Liver (tissue), 9 donors: ENCODE measurements around the gene CD300E. TPM values are rescaled to one million over a fixed set of nuclear protein-coding genes. Genes with fewer than 3 reads are reported as not detected.
A peak's percentile ranks its signal among the peaks of the same experiment; 100 is the strongest.

ENCODE experiments used
- DNase-seq: peaks from one replicate; pipeline ENCODE4 v3.0.0-alpha.2; 2017; ENCODE audit warnings: low spot score
- H3K27ac ChIP-seq, 2 donors: one replicate each; pipeline ENCODE4 v1.7.0; 2013; ENCODE audit warnings: inconsistent platforms in 2 of 2, low read length in 2 of 2, control low read depth in 1 of 2, low read depth in 1 of 2, mild to moderate bottlenecking in 1 of 2
- H3K27me3 ChIP-seq, 4 donors: one replicate each; pipeline versions ENCODE4 v1.6.1 to v1.7.0; 2013; ENCODE audit warnings: low read length in 3 of 4, inconsistent platforms in 1 of 4, mild to moderate bottlenecking in 1 of 4, moderate library complexity in 1 of 4; ENCODE audit not compliant: control insufficient read depth in 4 of 4, insufficient read depth in 4 of 4
- H3K36me3 ChIP-seq, 4 donors: one replicate each; pipeline versions ENCODE4 v1.6.1 to v1.7.0; 2013; ENCODE audit warnings: low read length in 3 of 4, mild to moderate bottlenecking in 3 of 4, low read depth in 1 of 4, moderate library complexity in 1 of 4; ENCODE audit not compliant: control insufficient read depth in 4 of 4, insufficient read depth in 3 of 4
- H3K4me1 ChIP-seq, 4 donors: one replicate each; pipeline versions ENCODE4 v1.6.1 to v1.7.0; 2013; ENCODE audit warnings: low read length in 3 of 4, mild to moderate bottlenecking in 3 of 4, moderate library complexity in 1 of 4; ENCODE audit not compliant: control insufficient read depth in 4 of 4, insufficient read depth in 4 of 4
- H3K4me3 ChIP-seq, 3 donors: one replicate each; pipeline versions ENCODE4 v1.6.1 to v1.7.0; 2013; ENCODE audit warnings: low read length in 3 of 3, control low read depth in 1 of 3, low read depth in 1 of 3, mild to moderate bottlenecking in 1 of 3
- H3K9ac ChIP-seq, 2 donors: one replicate each; pipeline ENCODE4 v1.7.0; 2013; ENCODE audit warnings: low read length in 2 of 2, mild to moderate bottlenecking in 2 of 2, moderate library complexity in 2 of 2, control low read depth in 1 of 2, low read depth in 1 of 2
- H3K9me3 ChIP-seq, 4 donors: one replicate each; pipeline versions ENCODE4 v1.6.1 to v1.7.0; 2013; ENCODE audit warnings: low read length in 3 of 4; ENCODE audit not compliant: control insufficient read depth in 4 of 4
- FOXA1 ChIP-seq: IDR thresholded peaks from 2 replicates; pipeline ENCODE4 v1.6.1; 2016; ENCODE audit warnings: antibody characterized with exemption
- HNF4A ChIP-seq, 2 donors: conservative IDR thresholded peaks; 2 replicates each; pipeline ENCODE4 v1.6.1; 2016; ENCODE audit warnings: antibody characterized with exemption in 2 of 2, mild to moderate bottlenecking in 2 of 2
- HNF4G ChIP-seq: IDR thresholded peaks from 2 replicates; pipeline ENCODE4 v1.6.1; 2016; ENCODE audit warnings: antibody characterized with exemption
- RAD21 ChIP-seq, 2 donors: IDR thresholded peaks; 2 replicates each; pipeline ENCODE4 v1.6.1; 2016; ENCODE audit warnings: antibody characterized with exemption in 2 of 2, mild to moderate bottlenecking in 2 of 2
- RXRA ChIP-seq, 2 donors: IDR thresholded peaks; 2 replicates each; pipeline ENCODE4 v1.6.1; 2017 to 2018; ENCODE audit warnings: antibody characterized with exemption in 2 of 2, mild to moderate bottlenecking in 1 of 2
- WGBS: extraction: QIAGEN DNeasy Blood & Tissue Kit; methylation state at CpG from one replicate; pipeline ENCODE4 v1.1.7; 2013; 5-methylcytosine and 5-hydroxymethylcytosine counted together
- polyA plus RNA-seq, 2 donors: library from polyadenylated mRNA; stranded (reverse) in 1 of 2; unstranded in 1 of 2; fragments of 200-250 nt in 1 of 2; fragments of >200 nt in 1 of 2; fragmentation: Nextera tagmentation in 1 of 2; extraction: Ambion mirVana in 1 of 2; gene quantifications; one replicate each; pipeline versions ENCODE4 v1.2.1 to v1.2.3, GENCODE V29; 2013 to 2015
- total RNA-seq, 2 donors: library from RNA; depleted of rRNA; stranded (reverse); fragments of >200 nt; gene quantifications; one replicate each; pipeline ENCODE4 v1.2.3, GENCODE V29; 2014
- TF ChIP-seq, protein P1 (sequence below): IDR thresholded peaks from 2 replicates; pipeline ENCODE4 v1.6.1; 2016; ENCODE audit warnings: antibody characterized with exemption, mild to moderate bottlenecking
- TF ChIP-seq, protein P2 (sequence below): IDR thresholded peaks from 2 replicates; pipeline ENCODE4 v1.6.1; 2016; ENCODE audit warnings: antibody characterized with exemption
- TF ChIP-seq, protein P3 (sequence below): IDR thresholded peaks from 2 replicates; pipeline ENCODE4 v1.6.1; 2016; ENCODE audit warnings: antibody characterized with exemption
- donor health status: healthy.
- donor health status: healthy.
- donor health status: healthy.
- donor health status: healthy.
- donor health status: healthy.

Gene CD300E, protein sequence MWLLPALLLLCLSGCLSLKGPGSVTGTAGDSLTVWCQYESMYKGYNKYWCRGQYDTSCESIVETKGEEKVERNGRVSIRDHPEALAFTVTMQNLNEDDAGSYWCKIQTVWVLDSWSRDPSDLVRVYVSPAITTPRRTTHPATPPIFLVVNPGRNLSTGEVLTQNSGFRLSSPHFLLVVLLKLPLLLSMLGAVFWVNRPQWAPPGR
- under 1 TPM; 0.47 to 0.75 TPM for total RNA-seq
- polyA plus RNA-seq = under 1 TPM; 0.07 to 0.21 TPM

DNA sequence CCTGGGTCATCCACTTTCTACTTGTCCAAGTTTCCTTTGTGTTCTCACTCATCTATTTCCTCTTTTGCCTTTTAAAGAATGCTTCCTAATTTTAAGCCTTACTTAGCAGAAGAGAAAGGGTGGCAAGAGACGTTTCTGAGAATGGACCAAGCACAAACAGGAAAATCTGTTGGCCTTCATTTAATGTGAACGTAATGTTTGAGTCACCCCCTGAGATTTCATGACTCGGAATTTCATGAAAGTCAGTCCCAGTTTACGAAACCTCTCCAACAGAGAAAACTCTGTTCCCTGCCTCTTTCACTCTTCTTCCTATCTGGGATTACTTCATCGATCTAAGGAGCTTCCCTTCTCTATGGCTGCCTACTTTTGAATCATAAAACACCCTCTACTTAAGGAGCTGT is at the start of gene CD300E:
CD300E (minus strand) TSS at position 46 of the 401 bp plus-strand sequence. CDS start 117 bp downstream, outside the sequence.
- Histone ChIP-seq H3K9ac (no peak within 1 kb of the TSS), H3K27ac (no peak within 1 kb of the TSS), H3K27me3 (peaks cover 0 to 4% (median under 1%) of the 10 kb centered on the region in 4 donors), H3K36me3 (no peaks in the 10 kb centered on the region), H3K9me3 (peaks cover 0 to 11% (median 2%) of the 10 kb centered on the region in 4 donors), H3K4me3 (no peak within 1 kb of the TSS), H3K4me1 (no peaks in the 10 kb centered on the region)
- no peak for DNase-seq
- TF ChIP-seq RAD21 (IDR thresholded peaks at IDR 0.05) = peak in 1 of 2 donors; percentile 5
- TF ChIP-seq, protein P1, sequence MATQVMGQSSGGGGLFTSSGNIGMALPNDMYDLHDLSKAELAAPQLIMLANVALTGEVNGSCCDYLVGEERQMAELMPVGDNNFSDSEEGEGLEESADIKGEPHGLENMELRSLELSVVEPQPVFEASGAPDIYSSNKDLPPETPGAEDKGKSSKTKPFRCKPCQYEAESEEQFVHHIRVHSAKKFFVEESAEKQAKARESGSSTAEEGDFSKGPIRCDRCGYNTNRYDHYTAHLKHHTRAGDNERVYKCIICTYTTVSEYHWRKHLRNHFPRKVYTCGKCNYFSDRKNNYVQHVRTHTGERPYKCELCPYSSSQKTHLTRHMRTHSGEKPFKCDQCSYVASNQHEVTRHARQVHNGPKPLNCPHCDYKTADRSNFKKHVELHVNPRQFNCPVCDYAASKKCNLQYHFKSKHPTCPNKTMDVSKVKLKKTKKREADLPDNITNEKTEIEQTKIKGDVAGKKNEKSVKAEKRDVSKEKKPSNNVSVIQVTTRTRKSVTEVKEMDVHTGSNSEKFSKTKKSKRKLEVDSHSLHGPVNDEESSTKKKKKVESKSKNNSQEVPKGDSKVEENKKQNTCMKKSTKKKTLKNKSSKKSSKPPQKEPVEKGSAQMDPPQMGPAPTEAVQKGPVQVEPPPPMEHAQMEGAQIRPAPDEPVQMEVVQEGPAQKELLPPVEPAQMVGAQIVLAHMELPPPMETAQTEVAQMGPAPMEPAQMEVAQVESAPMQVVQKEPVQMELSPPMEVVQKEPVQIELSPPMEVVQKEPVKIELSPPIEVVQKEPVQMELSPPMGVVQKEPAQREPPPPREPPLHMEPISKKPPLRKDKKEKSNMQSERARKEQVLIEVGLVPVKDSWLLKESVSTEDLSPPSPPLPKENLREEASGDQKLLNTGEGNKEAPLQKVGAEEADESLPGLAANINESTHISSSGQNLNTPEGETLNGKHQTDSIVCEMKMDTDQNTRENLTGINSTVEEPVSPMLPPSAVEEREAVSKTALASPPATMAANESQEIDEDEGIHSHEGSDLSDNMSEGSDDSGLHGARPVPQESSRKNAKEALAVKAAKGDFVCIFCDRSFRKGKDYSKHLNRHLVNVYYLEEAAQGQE = no peak
- 59% methylated on average over 5 of the region's 5 CpGs for WGBS

DNA sequence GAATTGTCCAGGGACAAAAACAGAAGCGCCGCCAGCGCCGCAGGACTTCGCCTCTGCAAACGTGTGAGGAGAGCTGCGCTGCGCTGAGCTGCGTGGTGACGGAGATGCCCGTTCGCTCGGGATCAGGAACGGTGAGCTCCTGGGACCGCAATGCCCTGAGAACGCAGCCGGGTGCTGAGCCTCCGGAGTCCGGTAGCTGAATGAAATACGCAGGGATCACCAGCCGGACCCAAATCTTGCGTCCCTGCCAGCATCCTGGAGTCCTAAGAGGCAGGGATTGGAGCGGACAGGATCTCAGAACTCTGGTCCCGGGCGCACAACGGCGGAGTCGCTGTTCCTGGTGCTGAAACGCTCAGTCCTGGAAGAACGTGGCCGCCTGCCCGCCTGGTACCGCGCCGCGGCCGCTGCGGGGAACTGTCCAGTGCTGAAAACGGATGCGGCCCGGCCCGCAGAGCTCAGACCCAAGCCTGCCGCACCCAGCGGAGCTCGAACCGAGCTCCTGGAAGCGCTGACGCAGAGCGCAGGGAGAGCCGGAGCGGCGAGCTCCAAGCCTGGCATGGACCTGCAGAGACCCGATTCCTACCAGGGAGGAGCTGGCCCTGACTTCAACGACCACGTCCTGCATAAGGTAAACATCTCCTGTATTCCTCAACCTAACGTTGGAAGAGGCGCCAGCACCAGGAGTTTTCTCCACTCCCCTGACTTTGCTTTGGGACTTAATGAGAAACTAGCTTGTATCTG is 47.7 kb upstream of the CD300E start:
- DNase-seq = peak; percentile 73
- no peaks in the 10 kb centered on the region for H3K4me1 ChIP-seq
- TF ChIP-seq, protein P2, sequence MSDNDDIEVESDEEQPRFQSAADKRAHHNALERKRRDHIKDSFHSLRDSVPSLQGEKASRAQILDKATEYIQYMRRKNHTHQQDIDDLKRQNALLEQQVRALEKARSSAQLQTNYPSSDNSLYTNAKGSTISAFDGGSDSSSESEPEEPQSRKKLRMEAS = no peak
- TF ChIP-seq, protein P1 = peak; percentile 100
- no peak for TF ChIP-seq RXRA (IDR thresholded peaks at IDR 0.05)
- TF ChIP-seq, protein P3, sequence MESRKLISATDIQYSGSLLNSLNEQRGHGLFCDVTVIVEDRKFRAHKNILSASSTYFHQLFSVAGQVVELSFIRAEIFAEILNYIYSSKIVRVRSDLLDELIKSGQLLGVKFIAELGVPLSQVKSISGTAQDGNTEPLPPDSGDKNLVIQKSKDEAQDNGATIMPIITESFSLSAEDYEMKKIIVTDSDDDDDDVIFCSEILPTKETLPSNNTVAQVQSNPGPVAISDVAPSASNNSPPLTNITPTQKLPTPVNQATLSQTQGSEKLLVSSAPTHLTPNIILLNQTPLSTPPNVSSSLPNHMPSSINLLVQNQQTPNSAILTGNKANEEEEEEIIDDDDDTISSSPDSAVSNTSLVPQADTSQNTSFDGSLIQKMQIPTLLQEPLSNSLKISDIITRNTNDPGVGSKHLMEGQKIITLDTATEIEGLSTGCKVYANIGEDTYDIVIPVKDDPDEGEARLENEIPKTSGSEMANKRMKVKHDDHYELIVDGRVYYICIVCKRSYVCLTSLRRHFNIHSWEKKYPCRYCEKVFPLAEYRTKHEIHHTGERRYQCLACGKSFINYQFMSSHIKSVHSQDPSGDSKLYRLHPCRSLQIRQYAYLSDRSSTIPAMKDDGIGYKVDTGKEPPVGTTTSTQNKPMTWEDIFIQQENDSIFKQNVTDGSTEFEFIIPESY = no peak
- TF ChIP-seq HNF4A (conservative IDR thresholded peaks at IDR 0.05) = no peak
- TF ChIP-seq HNF4G = no peak
- no peak for TF ChIP-seq FOXA1
- no peak overlapping the region for H3K9ac ChIP-seq
- H3K27ac ChIP-seq = no peak overlapping the region
- H3K36me3 ChIP-seq = no peaks in the 10 kb centered on the region
- WGBS = 16% methylated on average over 57 of the region's 57 CpGs
- H3K9me3 ChIP-seq = peaks cover 0 to 3% (median 1%) of the 10 kb centered on the region in 4 donors
- H3K4me3 ChIP-seq = no peak overlapping the region
- peaks cover 0 to 12% (median 8%) of the 10 kb centered on the region in 4 donors for H3K27me3 ChIP-seq
